PFSK-1 (cell line): ENCODE measurements around the gene WNT3A.

Experiments used
- FOXP2 ChIP-seq: optimal IDR thresholded peaks from 2 replicates; pipeline ENCODE3; 2011; ENCODE audit warnings: borderline replicate concordance, control low read depth, inconsistent platforms; ENCODE audit not compliant: insufficient read depth; ENCODE audit errors: extremely low read length, extremely low read depth
- POLR2AphosphoS5 ChIP-seq: IDR thresholded peaks from 2 replicates; pipeline ENCODE4 v1.6.1; 2012; ENCODE audit warnings: low read depth, mild to moderate bottlenecking, control low read depth, low read length, moderate library complexity
- REST ChIP-seq, 2 experiments: IDR thresholded peaks; 2 replicates each; pipeline versions ENCODE4 v1.6.1 to v1.8.0; 2011 to 2012; ENCODE audit warnings: low read depth in 2 of 2, low read length in 2 of 2, control low read depth in 1 of 2, inconsistent platforms in 1 of 2, mild to moderate bottlenecking in 1 of 2, moderate library complexity in 1 of 2; ENCODE audit not compliant: insufficient read depth in 1 of 2
- SIN3A ChIP-seq: IDR thresholded peaks from 2 replicates; pipeline ENCODE4 v1.6.1; 2012; ENCODE audit warnings: mild to moderate bottlenecking, low read length, moderate library complexity, borderline replicate concordance; ENCODE audit not compliant: insufficient read depth
- TAF1 ChIP-seq: IDR thresholded peaks from 2 replicates; pipeline ENCODE4 v1.6.1; 2012; ENCODE audit warnings: low read length, control low read depth, borderline replicate concordance; ENCODE audit not compliant: insufficient read depth

WNT3A gene

GRCh38 chr1:228003461-228004330 is 3.1 kb upstream of the WNT3A start:
- TF ChIP-seq POLR2AphosphoS5, result no peak
- TF ChIP-seq FOXP2, result no peak
- no peak for TF ChIP-seq REST (IDR thresholded peaks at IDR 0.05; ENCODE audit: insufficient read depth in 1 of 2, low read depth in 2 of 2, low read length in 2 of 2)
- TF ChIP-seq SIN3A, result no peak
- TF ChIP-seq TAF1, result no peak

- TF ChIP-seq TAF1 (no peak), POLR2AphosphoS5 (no peak), FOXP2 (no peak), REST (IDR thresholded peaks at IDR 0.05; ENCODE audit: insufficient read depth in 1 of 2, low read depth in 2 of 2, low read length in 2 of 2) (no peak), SIN3A (no peak)
Observed at GRCh38 chr1:228004331-228004855, 2.4 kb upstream of the WNT3A start.

GRCh38 chr1:228004856-228005462 is 1.8 kb upstream of the WNT3A start:
- no peak for TF ChIP-seq SIN3A
- no peak for TF ChIP-seq REST (IDR thresholded peaks at IDR 0.05; ENCODE audit: insufficient read depth in 1 of 2, low read depth in 2 of 2, low read length in 2 of 2)
- no peak for TF ChIP-seq TAF1
- TF ChIP-seq POLR2AphosphoS5, result no peak
- no peak for TF ChIP-seq FOXP2

- TF ChIP-seq SIN3A, result no peak
- TF ChIP-seq TAF1, result no peak
- TF ChIP-seq POLR2AphosphoS5, result no peak
- no peak for TF ChIP-seq REST (IDR thresholded peaks at IDR 0.05; ENCODE audit: insufficient read depth in 1 of 2, low read depth in 2 of 2, low read length in 2 of 2)
- no peak for TF ChIP-seq FOXP2
Observed at GRCh38 chr1:228005511-228006033, 1.2 kb upstream of the WNT3A start.
